ENCODE results near the gene PHACTR1.

DNA sequence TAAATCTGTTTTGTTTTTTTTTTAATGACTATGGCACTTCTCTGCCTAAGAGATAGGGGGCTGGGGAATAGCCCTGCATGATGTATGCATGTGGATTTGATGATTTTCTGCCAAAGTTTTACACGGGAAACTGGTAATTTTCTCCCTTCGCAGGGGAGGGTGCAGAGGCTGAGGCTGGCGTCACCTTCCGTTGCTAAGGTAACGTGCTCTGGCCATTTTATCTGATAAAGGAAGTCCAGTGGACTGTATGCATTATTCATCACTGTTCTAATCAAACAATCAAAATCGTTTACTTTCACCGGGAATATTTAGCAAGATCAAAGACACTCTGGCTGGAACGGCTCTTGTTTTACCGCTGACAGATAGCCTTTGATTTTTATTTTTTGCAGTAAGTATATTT is 789 bp downstream of the PHACTR1 start:
- TF ChIP-seq, protein P1, sequence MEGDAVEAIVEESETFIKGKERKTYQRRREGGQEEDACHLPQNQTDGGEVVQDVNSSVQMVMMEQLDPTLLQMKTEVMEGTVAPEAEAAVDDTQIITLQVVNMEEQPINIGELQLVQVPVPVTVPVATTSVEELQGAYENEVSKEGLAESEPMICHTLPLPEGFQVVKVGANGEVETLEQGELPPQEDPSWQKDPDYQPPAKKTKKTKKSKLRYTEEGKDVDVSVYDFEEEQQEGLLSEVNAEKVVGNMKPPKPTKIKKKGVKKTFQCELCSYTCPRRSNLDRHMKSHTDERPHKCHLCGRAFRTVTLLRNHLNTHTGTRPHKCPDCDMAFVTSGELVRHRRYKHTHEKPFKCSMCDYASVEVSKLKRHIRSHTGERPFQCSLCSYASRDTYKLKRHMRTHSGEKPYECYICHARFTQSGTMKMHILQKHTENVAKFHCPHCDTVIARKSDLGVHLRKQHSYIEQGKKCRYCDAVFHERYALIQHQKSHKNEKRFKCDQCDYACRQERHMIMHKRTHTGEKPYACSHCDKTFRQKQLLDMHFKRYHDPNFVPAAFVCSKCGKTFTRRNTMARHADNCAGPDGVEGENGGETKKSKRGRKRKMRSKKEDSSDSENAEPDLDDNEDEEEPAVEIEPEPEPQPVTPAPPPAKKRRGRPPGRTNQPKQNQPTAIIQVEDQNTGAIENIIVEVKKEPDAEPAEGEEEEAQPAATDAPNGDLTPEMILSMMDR (IDR thresholded peaks at IDR 0.05; ENCODE audit: low read depth, low read length, missing input control) = no peak
- TF ChIP-seq, protein P2, sequence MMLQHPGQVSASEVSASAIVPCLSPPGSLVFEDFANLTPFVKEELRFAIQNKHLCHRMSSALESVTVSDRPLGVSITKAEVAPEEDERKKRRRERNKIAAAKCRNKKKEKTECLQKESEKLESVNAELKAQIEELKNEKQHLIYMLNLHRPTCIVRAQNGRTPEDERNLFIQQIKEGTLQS (IDR thresholded peaks at IDR 0.05) = no peak
- TF ChIP-seq, protein P3, sequence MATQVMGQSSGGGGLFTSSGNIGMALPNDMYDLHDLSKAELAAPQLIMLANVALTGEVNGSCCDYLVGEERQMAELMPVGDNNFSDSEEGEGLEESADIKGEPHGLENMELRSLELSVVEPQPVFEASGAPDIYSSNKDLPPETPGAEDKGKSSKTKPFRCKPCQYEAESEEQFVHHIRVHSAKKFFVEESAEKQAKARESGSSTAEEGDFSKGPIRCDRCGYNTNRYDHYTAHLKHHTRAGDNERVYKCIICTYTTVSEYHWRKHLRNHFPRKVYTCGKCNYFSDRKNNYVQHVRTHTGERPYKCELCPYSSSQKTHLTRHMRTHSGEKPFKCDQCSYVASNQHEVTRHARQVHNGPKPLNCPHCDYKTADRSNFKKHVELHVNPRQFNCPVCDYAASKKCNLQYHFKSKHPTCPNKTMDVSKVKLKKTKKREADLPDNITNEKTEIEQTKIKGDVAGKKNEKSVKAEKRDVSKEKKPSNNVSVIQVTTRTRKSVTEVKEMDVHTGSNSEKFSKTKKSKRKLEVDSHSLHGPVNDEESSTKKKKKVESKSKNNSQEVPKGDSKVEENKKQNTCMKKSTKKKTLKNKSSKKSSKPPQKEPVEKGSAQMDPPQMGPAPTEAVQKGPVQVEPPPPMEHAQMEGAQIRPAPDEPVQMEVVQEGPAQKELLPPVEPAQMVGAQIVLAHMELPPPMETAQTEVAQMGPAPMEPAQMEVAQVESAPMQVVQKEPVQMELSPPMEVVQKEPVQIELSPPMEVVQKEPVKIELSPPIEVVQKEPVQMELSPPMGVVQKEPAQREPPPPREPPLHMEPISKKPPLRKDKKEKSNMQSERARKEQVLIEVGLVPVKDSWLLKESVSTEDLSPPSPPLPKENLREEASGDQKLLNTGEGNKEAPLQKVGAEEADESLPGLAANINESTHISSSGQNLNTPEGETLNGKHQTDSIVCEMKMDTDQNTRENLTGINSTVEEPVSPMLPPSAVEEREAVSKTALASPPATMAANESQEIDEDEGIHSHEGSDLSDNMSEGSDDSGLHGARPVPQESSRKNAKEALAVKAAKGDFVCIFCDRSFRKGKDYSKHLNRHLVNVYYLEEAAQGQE (IDR thresholded peaks at IDR 0.05) = no peak
- no peak for TF ChIP-seq EGR1 (IDR thresholded peaks at IDR 0.05; ENCODE audit: low read depth in 2 of 2)
- TF ChIP-seq JUND (IDR thresholded peaks at IDR 0.05) = no peak
- no peak for TF ChIP-seq SP1 (IDR thresholded peaks at IDR 0.05)
- no peak for TF ChIP-seq YY1 (IDR thresholded peaks at IDR 0.05)
- TF ChIP-seq, protein P4, sequence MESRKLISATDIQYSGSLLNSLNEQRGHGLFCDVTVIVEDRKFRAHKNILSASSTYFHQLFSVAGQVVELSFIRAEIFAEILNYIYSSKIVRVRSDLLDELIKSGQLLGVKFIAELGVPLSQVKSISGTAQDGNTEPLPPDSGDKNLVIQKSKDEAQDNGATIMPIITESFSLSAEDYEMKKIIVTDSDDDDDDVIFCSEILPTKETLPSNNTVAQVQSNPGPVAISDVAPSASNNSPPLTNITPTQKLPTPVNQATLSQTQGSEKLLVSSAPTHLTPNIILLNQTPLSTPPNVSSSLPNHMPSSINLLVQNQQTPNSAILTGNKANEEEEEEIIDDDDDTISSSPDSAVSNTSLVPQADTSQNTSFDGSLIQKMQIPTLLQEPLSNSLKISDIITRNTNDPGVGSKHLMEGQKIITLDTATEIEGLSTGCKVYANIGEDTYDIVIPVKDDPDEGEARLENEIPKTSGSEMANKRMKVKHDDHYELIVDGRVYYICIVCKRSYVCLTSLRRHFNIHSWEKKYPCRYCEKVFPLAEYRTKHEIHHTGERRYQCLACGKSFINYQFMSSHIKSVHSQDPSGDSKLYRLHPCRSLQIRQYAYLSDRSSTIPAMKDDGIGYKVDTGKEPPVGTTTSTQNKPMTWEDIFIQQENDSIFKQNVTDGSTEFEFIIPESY (IDR thresholded peaks at IDR 0.05) = no peak
- TF ChIP-seq RAD21 (IDR thresholded peaks at IDR 0.05) = no peak
- TF ChIP-seq FOXA1 (IDR thresholded peaks at IDR 0.05) = no peak
- TF ChIP-seq, protein P5, sequence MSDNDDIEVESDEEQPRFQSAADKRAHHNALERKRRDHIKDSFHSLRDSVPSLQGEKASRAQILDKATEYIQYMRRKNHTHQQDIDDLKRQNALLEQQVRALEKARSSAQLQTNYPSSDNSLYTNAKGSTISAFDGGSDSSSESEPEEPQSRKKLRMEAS (IDR thresholded peaks at IDR 0.05) = no peak
- no peak for TF ChIP-seq GABPA (IDR thresholded peaks at IDR 0.05 in 1 of 2, conservative IDR thresholded peaks at IDR 0.05 in 1 of 2)
- no peak for TF ChIP-seq TAF1 (conservative IDR thresholded peaks at IDR 0.05)
- no peak for TF ChIP-seq HNF4A (conservative IDR thresholded peaks at IDR 0.05)

Data from liver (tissue), 3 donors.